Transverse colon (tissue), 4 donors: Measurements from ENCODE around the gene BEST4. TPM values are rescaled to one million over a fixed set of nuclear protein-coding genes. Genes with fewer than 3 reads are reported as not detected.

ENCODE experiments used
- DNase-seq: peaks from one replicate; pipeline ENCODE4 v3.0.0-alpha.2; 2019
- H3K27ac ChIP-seq, 4 donors: fragments of 200-600 bp; sonication (generic); 2 replicates each; pipeline ENCODE4 v1.5.1; 2016 to 2018; ENCODE audit warnings: inconsistent platforms in 4 of 4
- H3K27me3 ChIP-seq: fragments of 200-600 bp; sonication (generic); 2 replicates; pipeline ENCODE4 v1.5.1; 2017; ENCODE audit warnings: inconsistent platforms
- H3K36me3 ChIP-seq, 4 donors: fragments of 200-600 bp; sonication (generic); 2 replicates each; pipeline ENCODE4 v1.5.1; 2017 to 2019; ENCODE audit warnings: inconsistent platforms in 4 of 4
- H3K4me1 ChIP-seq, 4 donors: fragments of 200-600 bp; sonication (generic); 2 replicates each; pipeline ENCODE4 v1.5.1; 2017 to 2020; ENCODE audit warnings: inconsistent platforms in 4 of 4
- H3K4me3 ChIP-seq, 4 donors: fragments of 200-600 bp; sonication (generic); 1 replicate in 1 of 4; 2 replicates in 3 of 4; pipeline versions ENCODE4 v1.5.1 to v1.6.1; 2017 to 2019; ENCODE audit warnings: inconsistent platforms in 4 of 4
- H3K9me3 ChIP-seq, 2 donors: fragments of 200-600 bp; sonication (generic); 2 replicates each; pipeline ENCODE4 v1.5.1; 2017 to 2019; ENCODE audit warnings: inconsistent platforms in 2 of 2
- EP300 ChIP-seq: sonication (generic); formaldehyde crosslinking; IDR thresholded peaks from one replicate; pipeline ENCODE4 v1.6.1; 2017; ENCODE audit warnings: antibody characterized with exemption, low read depth
- POLR2A ChIP-seq: fragments of 450-650 bp; IDR thresholded peaks from one replicate; pipeline ENCODE4 v1.6.1; 2016; ENCODE audit warnings: antibody characterized with exemption, mild to moderate bottlenecking, moderate library complexity
- POLR2AphosphoS5 ChIP-seq, 3 donors: sonication (generic); formaldehyde crosslinking; IDR thresholded peaks; one replicate each; pipeline ENCODE4 v1.6.1; 2016; ENCODE audit warnings: antibody characterized with exemption in 3 of 3
- WGBS, 2 donors: methylation state at CpG; one replicate each; pipeline ENCODE4 v1.1.5; 2018; ENCODE audit warnings: low coverage in 1 of 2; 5-methylcytosine and 5-hydroxymethylcytosine counted together
- in situ Hi-C, 4 donors: fragments of 200-750 bp; cut with MboI; loops; one replicate each; pipeline versions ENCODE4 v1.15.0 to v1.15.1; 2017; ENCODE audit warnings: low sequenced_read_pairs in 3 of 4, low pct_ligation_motif_present in 1 of 4, low pct_unique_long_range_greater_than_20kb in 1 of 4
- intact Hi-C: fragments of 100-400 bp; cut with DNase I; formaldehyde crosslinking; loops from one replicate; pipeline ENCODE4 v1.15.1; 2023; ENCODE audit warnings: low total_unique reads
- total RNA-seq, 4 donors: library from RNA; depleted of rRNA; stranded (reverse); fragments of >200 nt; gene quantifications; one replicate each; pipeline ENCODE4 v1.1.0, GENCODE V29; 2016
- TF ChIP-seq, protein P1 (sequence below), 5 experiments: fragments of 200-600 bp in 3 of 5; fragments of 450-650 bp in 2 of 5; sonication (generic) in 3 of 5; IDR thresholded peaks; 1 replicate in 2 of 5; 2 replicates in 3 of 5; pipeline ENCODE4 v1.5.1; 2016 to 2017; ENCODE audit warnings: antibody characterized with exemption in 5 of 5, inconsistent platforms in 3 of 5, mild to moderate bottlenecking in 2 of 5, moderate library complexity in 1 of 5

BEST4 gene
- total RNA-seq, 4 donors from 2014 or later: 48.8 to 208 (median 92.3) TPM

DNA sequence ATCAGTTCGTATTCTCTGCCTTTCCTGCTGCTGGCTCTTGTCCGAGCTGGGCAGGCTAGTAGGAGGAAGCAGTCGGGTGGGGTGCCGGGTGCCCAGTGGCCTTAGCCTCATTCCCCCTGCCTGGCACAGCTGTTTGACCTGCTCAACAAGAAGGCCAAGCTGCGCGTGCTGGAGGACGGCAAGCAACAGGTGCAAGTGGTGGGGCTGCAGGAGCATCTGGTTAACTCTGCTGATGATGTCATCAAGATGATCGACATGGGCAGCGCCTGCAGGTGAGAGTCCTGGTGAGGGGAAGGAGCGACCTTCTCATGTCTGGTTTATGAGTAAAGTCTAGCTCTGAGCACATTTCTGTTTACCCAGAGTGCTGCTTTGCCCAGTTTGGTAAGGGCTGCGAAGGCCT is 28.9 kb downstream of the BEST4 start:
- 0 to 90% methylated on average over 1 to 11 of the region's 11 CpGs for WGBS, 2 donors
- no peaks in the 10 kb centered on the region for H3K36me3 ChIP-seq
- intact Hi-C loops: no loop called here
- no peaks in the 10 kb centered on the region for H3K4me1 ChIP-seq
- no peak for TF ChIP-seq EP300
- no peak for DNase-seq
- no peak overlapping the region for H3K4me3 ChIP-seq
- in situ Hi-C loops: no loop called here
- H3K27ac ChIP-seq: no peak overlapping the region
- H3K9me3 ChIP-seq: no peaks in the 10 kb centered on the region
- H3K27me3 ChIP-seq: no peaks in the 10 kb centered on the region

DNA sequence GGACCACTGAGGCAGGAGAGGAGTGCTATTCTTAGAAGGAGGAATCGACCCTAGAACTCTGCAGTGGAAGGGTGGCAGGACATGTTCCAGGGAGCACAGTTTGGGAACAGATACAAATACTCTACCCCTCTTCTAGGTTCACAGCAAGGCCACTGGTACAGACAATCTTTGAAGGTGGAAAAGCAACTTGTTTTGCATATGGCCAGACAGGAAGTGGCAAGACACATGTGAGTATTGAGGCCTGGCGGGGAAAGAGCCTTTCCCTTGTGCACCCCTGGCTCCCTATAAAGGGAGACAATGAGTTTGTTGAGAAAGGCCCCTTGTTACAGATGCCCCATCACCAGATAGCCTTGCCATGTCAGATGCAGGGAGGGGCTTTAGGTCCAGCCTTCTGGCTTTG is 30.6 kb downstream of the BEST4 start:
- Histone ChIP-seq H3K4me1 (no peaks in the 10 kb centered on the region), H3K4me3 (no peak overlapping the region), H3K27me3 (no peaks in the 10 kb centered on the region), H3K27ac (no peak overlapping the region), H3K36me3 (no peaks in the 10 kb centered on the region), H3K9me3 (no peaks in the 10 kb centered on the region)
- WGBS, 2 donors: 89% methylated on average over 2 of the region's 2 CpGs; no CpG with 5 or more reads in 1 of the 2 donors
- intact Hi-C loops: no loop called here
- TF ChIP-seq EP300 (no peak), POLR2A (no peak), POLR2AphosphoS5 (IDR thresholded peaks at IDR 0.05) (no peak)
- TF ChIP-seq, protein P1, sequence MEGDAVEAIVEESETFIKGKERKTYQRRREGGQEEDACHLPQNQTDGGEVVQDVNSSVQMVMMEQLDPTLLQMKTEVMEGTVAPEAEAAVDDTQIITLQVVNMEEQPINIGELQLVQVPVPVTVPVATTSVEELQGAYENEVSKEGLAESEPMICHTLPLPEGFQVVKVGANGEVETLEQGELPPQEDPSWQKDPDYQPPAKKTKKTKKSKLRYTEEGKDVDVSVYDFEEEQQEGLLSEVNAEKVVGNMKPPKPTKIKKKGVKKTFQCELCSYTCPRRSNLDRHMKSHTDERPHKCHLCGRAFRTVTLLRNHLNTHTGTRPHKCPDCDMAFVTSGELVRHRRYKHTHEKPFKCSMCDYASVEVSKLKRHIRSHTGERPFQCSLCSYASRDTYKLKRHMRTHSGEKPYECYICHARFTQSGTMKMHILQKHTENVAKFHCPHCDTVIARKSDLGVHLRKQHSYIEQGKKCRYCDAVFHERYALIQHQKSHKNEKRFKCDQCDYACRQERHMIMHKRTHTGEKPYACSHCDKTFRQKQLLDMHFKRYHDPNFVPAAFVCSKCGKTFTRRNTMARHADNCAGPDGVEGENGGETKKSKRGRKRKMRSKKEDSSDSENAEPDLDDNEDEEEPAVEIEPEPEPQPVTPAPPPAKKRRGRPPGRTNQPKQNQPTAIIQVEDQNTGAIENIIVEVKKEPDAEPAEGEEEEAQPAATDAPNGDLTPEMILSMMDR (IDR thresholded peaks at IDR 0.05): no peak
- no peak for DNase-seq
- in situ Hi-C loops: no loop called here

DNA sequence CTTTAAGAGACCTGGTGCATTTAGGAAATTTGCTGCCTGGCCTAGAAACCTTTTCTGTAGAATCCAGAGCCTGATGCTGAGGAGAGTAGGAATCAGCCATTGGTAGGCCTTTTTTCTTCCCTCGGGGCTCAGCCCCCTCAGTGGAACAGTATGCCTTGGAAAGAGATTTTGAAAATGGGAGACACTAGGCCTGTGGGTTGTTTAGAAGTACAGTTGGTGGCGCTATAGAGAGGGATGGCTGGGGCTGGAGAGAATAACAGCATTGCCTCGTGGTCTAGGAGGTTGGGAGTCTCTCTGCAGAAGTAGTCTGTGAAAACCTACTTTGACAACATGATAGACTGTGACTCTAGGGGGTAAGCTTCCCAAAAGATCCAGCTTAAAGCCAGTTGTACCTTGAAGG is 40.1 kb downstream of the BEST4 start:
- Histone ChIP-seq H3K4me3 (no peak overlapping the region), H3K4me1 (no peaks in the 10 kb centered on the region), H3K9me3 (no peaks in the 10 kb centered on the region), H3K27me3 (no peaks in the 10 kb centered on the region), H3K36me3 (no peaks in the 10 kb centered on the region), H3K27ac (no peak overlapping the region)
- WGBS, 2 donors: 95% methylated on average over 3 of the region's 3 CpGs; no CpG with 5 or more reads in 1 of the 2 donors
- in situ Hi-C loops: no loop called here
- intact Hi-C loops: no loop called here
- DNase-seq: no peak
- TF ChIP-seq POLR2AphosphoS5 (IDR thresholded peaks at IDR 0.05) (no peak), POLR2A (no peak), EP300 (no peak)
- TF ChIP-seq, protein P1 (IDR thresholded peaks at IDR 0.05): no peak

DNA sequence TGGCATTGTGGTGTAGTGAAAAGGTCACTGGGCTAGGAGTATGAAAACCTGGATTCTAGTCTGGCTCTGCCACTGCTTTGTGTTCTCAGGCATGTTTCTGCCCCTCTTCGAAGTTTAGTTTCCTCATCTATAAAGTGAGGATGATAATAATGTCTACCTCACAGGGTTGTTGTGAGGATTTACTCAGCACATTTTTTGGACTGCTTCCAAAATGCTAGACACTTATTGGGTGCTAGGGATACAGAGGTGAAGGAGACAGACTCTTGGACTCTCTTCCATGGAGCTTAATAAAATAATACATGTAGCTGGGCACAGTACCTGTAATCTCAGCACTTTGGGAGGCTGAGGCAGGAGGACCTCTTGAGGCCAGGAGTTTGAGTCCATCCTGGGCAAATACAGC is 44.8 kb downstream of the BEST4 start:
- H3K27me3 ChIP-seq: no peaks in the 10 kb centered on the region
- no peaks in the 10 kb centered on the region for H3K9me3 ChIP-seq
- H3K4me1 ChIP-seq: peaks cover 6 to 10% (median 8%) of the 10 kb centered on the region in 4 donors
- H3K36me3 ChIP-seq: no peaks in the 10 kb centered on the region
- H3K27ac ChIP-seq: no peak overlapping the region
- 70% methylated on average over 1 of the region's 1 CpG; no CpG with 5 or more reads in 1 of the 2 donors for WGBS, 2 donors
- intact Hi-C loops (no loop called here), in situ Hi-C loops (no loop called here)
- TF ChIP-seq POLR2A (no peak), POLR2AphosphoS5 (IDR thresholded peaks at IDR 0.05) (no peak), EP300 (no peak)
- TF ChIP-seq, protein P1 (IDR thresholded peaks at IDR 0.05): no peak
- no peak overlapping the region for H3K4me3 ChIP-seq
- DNase-seq: no peak

DNA sequence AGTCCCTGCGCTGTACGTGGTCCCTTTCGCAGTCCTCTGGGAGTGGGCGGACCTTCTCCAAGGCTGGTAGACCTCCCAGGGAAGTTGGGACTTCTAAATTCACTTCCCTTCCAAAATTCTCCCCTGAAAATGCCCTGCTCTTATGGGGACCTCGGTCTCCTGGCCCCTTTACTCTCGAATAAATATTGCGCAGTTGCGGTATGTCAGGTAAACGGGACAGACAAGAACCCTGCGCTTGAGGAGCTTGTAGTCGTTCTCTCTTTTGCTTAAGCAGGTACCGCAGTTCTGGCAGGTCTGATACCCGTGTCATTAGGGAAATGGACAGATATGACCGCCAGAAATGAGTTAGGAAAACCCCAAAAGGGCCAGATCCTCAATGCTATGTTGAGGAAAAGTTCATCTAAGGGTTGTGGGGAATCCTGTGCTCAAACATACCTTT is 47.8 kb downstream of the BEST4 start:
- Histone ChIP-seq H3K9me3 (no peaks in the 10 kb centered on the region), H3K4me1 (peaks cover 6 to 10% (median 8%) of the 10 kb centered on the region in 4 donors), H3K4me3 (peak overlapping the region in 3 of 4 donors; percentile 44 to 62 (median 47)), H3K27ac (peak overlapping the region; percentile 86 to 91 (median 91)), H3K27me3 (no peaks in the 10 kb centered on the region), H3K36me3 (no peaks in the 10 kb centered on the region)
- 0 to 3% methylated on average over 2 to 14 of the region's 14 CpGs for WGBS, 2 donors
- TF ChIP-seq, protein P1 (IDR thresholded peaks at IDR 0.05): no peak
- TF ChIP-seq EP300 (no peak), POLR2AphosphoS5 (IDR thresholded peaks at IDR 0.05) (no peak), POLR2A (no peak)
- in situ Hi-C loops (no loop called here), intact Hi-C loops (no loop called here)
- no peak for DNase-seq
